ENCODE data around the gene MYO1B.

Gene MYO1B

GRCh38 chr2:191322828-191323506 lies 77.8 kb downstream of the MYO1B start:
- no peak for DNase-seq (ENCODE audit: low read depth in 2 of 2)

DNA sequence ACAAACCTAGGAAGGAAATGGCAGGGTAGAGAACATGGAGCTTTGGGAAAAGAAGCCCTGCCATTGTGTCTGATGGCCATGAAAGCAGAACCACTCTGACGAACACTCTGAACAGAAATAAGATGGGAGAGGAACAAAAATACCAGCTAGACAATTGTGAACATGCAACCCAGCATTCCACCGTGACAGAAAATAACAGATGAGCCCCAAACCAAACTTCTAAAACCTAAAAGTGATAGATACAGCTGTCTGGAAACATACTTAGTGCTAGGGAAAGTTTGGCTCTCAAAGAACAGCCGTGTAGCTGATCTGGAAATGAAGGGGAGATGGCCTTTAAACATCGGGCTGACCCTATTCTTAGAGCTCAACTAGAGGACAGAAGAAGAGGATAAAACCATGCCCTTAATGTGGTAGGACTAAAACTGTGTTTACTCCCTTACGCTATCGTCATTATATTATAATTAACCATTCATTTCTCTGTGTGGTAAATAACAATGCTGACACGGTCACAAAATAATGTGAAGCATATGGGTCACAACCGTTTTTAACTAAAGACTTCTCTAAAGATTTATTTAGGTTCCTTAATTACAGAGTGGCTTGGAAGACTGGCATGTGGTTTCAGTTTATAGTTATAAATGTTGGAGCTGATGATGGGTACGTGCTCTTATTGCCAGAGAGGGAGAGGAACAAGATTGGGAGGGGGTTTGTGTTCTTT lies 80.6 kb downstream of the MYO1B start:
- no peak for DNase-seq (ENCODE audit: low read depth in 2 of 2)

DNA sequence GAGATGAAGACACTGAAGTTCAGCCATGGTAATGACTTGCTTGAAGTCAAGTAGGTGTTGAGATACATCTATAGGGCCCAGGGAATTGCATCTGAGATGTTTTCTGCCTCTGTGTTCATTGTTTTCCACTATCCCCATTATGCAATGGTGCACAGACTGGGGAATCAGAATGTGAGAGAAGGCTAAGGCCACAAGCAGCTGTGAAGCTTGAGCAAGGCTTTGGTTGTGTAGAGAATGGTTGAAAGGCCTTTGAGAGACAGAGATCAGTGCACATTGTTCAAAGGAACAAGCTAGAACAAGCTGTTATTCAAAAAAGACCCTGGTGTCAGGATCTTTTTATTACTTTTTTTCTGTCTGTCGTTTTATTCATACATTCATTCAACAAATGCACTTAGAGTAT lies 82.3 kb downstream of the MYO1B start:
- DNase-seq (ENCODE audit: low read depth in 2 of 2): no peak

GRCh38 chr2:191328150-191328809 lies 83.1 kb downstream of the MYO1B start:
- no peak for DNase-seq (ENCODE audit: low read depth in 2 of 2)

DNA sequence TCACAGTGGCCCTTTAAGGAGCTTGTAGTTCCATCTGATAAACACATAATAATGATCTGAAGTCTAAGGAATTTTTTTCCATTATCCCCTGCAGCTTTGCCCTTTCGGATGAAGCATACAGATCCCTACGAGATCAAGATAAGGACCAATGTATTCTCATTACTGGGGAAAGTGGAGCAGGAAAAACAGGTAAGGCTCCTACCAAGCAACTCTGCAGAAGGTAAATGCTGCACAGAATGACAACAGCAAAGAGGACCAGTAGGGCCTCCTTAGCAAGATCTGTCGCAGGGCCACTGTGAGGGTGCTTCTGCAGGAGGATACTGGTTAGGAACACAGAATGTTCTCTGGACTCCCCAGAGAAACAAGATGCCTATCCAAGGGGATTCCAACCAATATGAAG lies 84.6 kb downstream of the MYO1B start:
- DNase-seq (ENCODE audit: low read depth in 2 of 2): no peak

DNA sequence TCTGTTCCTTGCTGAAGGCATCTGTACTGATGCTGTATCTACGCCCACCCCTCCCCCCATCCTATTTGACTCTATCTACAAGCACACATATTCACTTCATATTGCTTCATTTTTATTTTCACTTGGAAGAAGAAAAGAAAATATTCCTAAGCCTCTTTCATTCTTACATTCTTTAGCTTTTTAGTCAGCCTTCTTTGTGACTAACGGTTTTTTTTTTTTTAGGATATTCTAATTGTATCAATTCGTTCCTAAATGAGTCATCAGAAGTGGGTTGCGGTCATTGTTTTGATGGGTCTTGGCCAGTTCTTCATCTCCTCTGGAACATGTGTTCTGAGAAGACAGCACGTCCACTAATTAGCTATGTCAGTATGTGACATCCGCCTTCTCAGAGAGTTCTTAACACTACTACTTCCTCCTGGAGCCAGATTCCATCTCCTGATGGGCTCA lies 88.7 kb downstream of the MYO1B start:
- DNase-seq (ENCODE audit: low read depth in 2 of 2): no peak

DNA sequence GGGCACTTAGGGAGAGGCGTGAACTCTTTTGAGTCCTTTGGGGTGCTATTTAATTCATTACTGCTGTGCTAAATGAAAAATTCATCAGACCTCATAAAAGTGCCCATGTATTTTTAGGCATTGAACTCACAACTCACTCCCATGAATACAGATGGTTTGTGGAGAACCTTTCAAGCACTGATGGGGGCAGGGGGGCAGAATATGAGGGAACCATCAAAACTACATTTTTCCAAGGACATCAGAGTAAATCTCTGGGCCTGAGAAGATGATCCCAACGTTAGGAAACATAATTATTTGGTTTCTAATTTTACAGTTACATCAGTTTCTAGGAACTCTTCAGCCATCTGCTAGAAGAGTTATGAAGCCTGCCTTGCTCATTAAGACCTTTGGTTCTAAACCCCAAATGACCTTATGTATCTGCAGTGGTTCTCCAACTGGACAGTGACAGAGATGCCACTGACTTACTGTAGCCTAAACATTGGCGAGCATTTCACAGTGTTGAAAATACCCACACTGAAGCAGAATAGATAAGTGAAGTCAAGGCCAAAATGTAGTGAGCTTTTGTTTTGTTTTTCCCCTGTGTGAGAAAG lies 90.8 kb downstream of the MYO1B start:
- no peak for DNase-seq (ENCODE audit: low read depth in 2 of 2)

DNA sequence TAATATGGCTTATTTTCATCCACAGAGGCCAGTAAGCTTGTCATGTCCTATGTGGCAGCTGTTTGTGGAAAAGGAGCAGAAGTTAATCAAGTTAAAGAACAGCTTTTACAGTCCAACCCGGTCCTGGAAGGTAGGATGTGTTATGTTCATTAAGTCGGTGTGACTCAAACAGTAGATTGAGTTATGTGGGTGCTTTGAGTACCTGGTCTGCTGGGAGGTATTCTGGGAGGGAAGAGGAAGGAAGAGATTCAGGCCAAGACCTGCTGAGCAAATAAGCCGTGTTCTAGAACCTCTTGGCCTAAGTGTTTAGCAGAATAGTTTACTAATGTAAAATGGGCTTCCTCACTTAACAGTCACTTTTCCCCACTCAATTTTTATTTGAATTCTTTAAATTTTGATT lies 96.2 kb downstream of the MYO1B start:
- DNase-seq (ENCODE audit: low read depth in 2 of 2): no peak

DNA sequence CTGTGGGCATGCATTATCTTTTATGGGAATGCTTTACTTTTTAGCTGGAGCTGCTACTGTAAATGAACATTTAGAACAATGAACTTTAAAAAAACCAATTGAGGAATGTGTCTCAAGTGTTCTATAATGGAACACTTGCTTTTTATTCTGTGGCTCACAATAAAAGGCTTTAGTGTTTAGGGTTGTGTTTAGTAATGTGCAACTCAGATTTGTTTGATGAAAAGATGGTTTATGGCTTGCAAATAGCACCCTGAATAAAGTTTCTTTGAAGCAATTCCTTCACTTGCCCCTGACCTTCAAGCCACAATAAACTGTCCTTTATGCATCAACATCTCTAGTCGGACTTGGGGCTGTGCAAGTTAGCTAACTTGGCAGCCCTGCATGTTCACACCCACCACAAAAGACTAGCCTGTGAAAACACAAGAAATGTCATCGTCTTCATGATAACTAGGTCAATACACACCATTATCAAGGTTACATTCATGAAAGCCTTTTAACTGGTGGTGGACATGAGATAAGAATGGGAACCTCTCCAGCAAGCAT lies 98.7 kb downstream of the MYO1B start:
- DNase-seq (ENCODE audit: low read depth in 2 of 2): no peak

DNA sequence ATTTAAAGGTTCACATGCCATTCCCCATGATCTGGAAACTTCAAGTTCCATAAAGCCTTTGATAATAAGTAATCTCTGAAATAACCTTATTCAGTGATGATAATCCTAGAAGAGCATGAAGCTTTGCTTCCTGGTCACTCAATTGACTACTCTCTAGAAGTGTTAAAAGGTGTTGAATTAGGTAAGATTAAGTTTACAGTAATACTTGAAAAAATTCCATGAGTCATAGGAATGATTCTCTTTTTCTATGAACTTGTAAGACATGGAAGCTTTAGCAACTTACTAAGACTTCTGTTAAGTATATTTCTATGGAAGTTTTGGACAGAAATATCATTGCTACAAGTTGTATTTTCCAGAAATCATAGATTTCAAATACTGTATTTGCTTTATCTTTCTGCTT lies 100.6 kb downstream of the MYO1B start:
- no peak for DNase-seq (ENCODE audit: low read depth in 2 of 2)

- no peak for DNase-seq (ENCODE audit: low read depth in 2 of 2)
Measured at GRCh38 chr2:191347154-191347553, 102.0 kb downstream of the MYO1B start.

DNA sequence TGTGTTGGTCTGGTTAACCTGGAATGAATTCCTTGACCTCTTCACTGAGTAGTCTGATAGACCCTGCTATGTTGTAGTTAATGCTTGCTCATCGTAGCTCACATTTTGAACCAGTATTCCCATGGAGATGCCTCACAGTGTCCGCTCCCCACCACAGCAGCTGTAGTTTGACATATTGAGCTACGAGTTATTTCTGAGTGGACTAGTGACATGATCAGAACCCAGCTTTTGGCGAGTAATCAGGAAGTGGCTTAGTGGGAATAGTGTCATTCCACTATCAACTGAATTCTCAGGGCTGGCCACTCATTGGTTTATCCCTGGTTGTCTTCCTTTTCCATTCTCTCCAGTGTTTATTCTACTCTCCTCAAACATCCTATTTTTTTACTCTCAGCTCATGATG lies 102.7 kb downstream of the MYO1B start:
- DNase-seq (ENCODE audit: low read depth in 2 of 2): no peak

GRCh38 chr2:191349990-191350389 lies 104.8 kb downstream of the MYO1B start:
- DNase-seq (ENCODE audit: low read depth in 2 of 2): no peak

- no peak for DNase-seq (ENCODE audit: low read depth in 2 of 2)
Measured at GRCh38 chr2:191350826-191351225, 105.6 kb downstream of the MYO1B start.

DNA sequence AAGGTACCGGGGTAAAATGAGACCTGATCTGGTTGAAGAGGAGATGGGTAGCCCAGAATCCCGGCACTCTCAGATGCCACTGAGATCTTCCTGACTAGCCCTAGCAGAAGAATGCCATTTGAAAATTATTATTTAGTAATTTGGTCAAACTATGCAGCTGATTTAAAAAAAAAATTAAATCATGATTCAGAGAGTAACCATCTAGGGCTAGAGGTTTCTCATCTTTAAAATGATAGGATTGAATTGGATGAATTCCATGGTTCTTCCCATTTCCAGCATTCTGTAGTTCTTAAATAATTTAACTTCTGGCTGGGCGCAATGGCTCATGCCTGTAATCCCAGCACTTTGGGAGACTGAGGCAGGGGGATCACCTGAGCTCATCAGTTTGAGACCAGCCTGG lies 106.1 kb downstream of the MYO1B start:
- no peak for DNase-seq (ENCODE audit: low read depth in 2 of 2)

- DNase-seq (ENCODE audit: low read depth in 2 of 2): no peak
Measured at GRCh38 chr2:191351921-191352320, 106.7 kb downstream of the MYO1B start.

DNA sequence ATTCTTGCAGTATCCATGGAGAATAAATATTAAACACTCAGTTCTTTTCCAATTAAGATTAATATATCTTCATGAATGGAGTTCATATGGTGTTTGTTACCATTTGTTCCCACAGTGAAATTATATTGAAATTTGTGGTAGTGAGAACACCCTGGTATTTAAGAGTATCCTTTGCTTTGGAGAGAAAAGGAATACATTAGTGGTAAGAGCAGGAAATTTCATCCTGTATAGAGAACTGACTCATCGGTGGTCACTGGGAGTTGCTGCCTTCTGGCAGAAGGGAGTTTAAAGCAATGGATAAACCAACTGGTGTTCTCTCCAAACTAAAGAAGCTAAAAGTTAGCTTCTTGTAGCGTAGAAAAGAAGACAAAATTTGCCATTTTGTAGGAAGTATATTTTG lies 107.3 kb downstream of the MYO1B start:
- DNase-seq (ENCODE audit: low read depth in 2 of 2): no peak

DNA sequence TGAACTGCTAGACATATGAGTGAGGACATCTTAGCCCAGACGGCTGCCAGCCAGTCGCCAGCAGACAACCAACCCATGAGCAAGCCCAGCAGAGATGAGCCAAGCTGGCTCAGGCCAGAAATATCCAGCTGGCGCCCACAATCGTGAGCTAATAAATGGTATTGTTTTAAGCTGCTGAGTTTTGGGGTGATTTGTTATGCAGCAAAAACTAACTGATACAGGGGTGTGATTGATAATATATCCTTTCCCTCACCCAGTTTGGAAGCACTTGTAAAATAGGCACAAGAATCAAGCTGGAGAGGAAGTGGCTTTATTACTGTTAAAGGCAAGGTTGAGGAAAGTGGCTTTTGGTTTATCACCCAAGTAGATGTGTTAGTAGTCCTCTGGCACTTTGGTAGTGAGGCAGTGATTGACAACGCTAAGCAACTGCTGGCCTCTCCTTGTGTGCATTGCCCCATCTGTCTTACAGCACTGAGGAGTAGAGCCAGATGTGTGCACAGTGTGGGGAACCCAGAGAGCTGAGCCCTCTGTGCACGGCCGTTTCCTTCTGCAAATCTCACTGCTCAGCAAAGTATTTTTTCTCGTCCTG lies 110.1 kb downstream of the MYO1B start:
- no peak for DNase-seq (ENCODE audit: low read depth in 2 of 2)

- DNase-seq (ENCODE audit: low read depth in 2 of 2): no peak
Measured at GRCh38 chr2:191357678-191358077, 112.5 kb downstream of the MYO1B start.

DNA sequence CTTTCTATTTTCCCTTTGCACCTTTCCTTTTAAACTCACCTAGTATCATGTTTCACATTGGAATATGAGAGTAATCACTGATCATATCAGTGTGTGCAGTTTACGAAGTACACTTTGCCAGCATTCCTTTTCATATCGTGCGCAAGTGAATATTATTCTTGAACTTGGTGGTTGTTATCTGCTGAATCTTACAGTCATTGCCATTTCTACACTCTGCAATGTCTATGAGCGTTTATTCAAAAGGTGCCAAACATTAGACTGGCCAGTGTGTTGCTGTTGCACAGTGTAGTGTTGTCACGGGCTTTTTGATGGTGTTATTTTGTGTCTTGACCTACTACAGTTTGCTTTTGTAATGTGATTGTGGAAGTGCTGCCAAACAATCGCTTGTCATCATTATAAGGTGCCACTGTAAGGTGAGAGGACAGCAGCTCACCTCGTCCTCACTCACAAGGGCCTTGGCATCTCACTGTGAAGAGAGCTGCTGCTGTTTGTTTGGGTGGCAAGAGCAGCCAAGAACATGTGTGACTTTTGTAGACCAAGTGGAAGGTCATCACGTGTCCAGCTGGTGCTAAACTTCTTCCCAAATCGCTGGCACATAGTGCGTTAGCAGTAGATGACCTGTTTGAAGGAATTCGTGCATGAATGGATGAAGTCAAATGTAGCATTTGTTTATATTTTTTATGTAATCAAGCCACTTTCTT lies 113.3 kb downstream of the MYO1B start:
- DNase-seq (ENCODE audit: low read depth in 2 of 2): no peak

DNA sequence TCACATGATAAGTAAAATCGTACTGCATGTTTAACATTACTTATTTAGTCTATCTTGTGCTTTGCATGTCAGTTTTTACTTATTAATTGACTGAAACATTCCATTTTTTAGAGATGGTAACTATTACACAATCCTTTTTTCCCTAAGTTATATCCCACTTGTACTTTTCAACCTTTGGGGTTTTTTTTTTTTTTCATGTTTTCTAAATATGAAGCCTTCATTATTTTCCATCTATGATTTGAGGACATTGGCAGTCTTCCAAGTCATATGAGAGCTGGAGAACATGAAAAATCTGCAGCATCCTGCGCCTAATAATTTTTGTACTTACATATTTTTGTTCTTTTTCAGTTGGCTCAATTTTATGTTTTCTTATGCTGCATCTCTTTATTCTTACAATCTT lies 113.9 kb downstream of the MYO1B start:
- no peak for DNase-seq (ENCODE audit: low read depth in 2 of 2)
